Measurements from ENCODE around the gene EYA4. TPM values are rescaled to one million over a fixed set of nuclear protein-coding genes. Genes with fewer than 3 reads are reported as not detected.

The EYA4 gene
- total RNA-seq, 4 donors from 2014 or later, result 1.4 to 3.1 (median 1.6) TPM

- Histone ChIP-seq H3K27ac (no peak overlapping the region), H3K9me3 (no peaks in the 10 kb centered on the region), H3K36me3 (no peaks in the 10 kb centered on the region), H3K27me3 (no peaks in the 10 kb centered on the region), H3K4me1 (no peaks in the 10 kb centered on the region), H3K4me3 (no peak overlapping the region)
- no peak for TF ChIP-seq POLR2AphosphoS5 (IDR thresholded peaks at IDR 0.05)
- no peak for TF ChIP-seq EP300 (IDR thresholded peaks at IDR 0.05)
- no peak for TF ChIP-seq CTCF (IDR thresholded peaks at IDR 0.05)
- TF ChIP-seq POLR2A (IDR thresholded peaks at IDR 0.05), result no peak
- ATAC-seq, result no peak
- WGBS, 2 donors (ENCODE audit: low coverage in 1 of 2), result 63 to 80% methylated on average over 1 of the region's 1 CpG
Measured at GRCh38 chr6:133337308-133337707, 96.2 kb downstream of the EYA4 start.

- H3K27ac ChIP-seq, result no peak overlapping the region
- no peaks in the 10 kb centered on the region for H3K4me1 ChIP-seq
- no peaks in the 10 kb centered on the region for H3K27me3 ChIP-seq
- no peak for TF ChIP-seq EP300 (IDR thresholded peaks at IDR 0.05)
- TF ChIP-seq POLR2AphosphoS5 (IDR thresholded peaks at IDR 0.05), result no peak
- TF ChIP-seq POLR2A (IDR thresholded peaks at IDR 0.05), result no peak
- TF ChIP-seq CTCF (IDR thresholded peaks at IDR 0.05), result no peak
- ATAC-seq, result no peak
- H3K4me3 ChIP-seq, result no peak overlapping the region
- no peaks in the 10 kb centered on the region for H3K36me3 ChIP-seq
- WGBS, 2 donors (ENCODE audit: low coverage in 1 of 2), result 72 to 92% methylated on average over 7 of the region's 7 CpGs
- H3K9me3 ChIP-seq, result no peaks in the 10 kb centered on the region
Measured at GRCh38 chr6:133339543-133340384, 98.6 kb downstream of the EYA4 start.

GRCh38 chr6:133340557-133340956 is 99.4 kb downstream of the EYA4 start:
- Histone ChIP-seq H3K4me1 (no peaks in the 10 kb centered on the region), H3K4me3 (no peak overlapping the region), H3K27ac (no peak overlapping the region), H3K36me3 (no peaks in the 10 kb centered on the region), H3K27me3 (no peaks in the 10 kb centered on the region), H3K9me3 (no peaks in the 10 kb centered on the region)
- TF ChIP-seq POLR2A (IDR thresholded peaks at IDR 0.05), result no peak
- no peak for TF ChIP-seq POLR2AphosphoS5 (IDR thresholded peaks at IDR 0.05)
- TF ChIP-seq CTCF (IDR thresholded peaks at IDR 0.05), result no peak
- TF ChIP-seq EP300 (IDR thresholded peaks at IDR 0.05), result no peak
- WGBS, 2 donors (ENCODE audit: low coverage in 1 of 2), result 65 to 84% methylated on average over 3 of the region's 3 CpGs
- no peak for ATAC-seq

- no peaks in the 10 kb centered on the region for H3K4me1 ChIP-seq
- WGBS, 2 donors (ENCODE audit: low coverage in 1 of 2), result 14 to 31% methylated on average over 1 of the region's 1 CpG
- TF ChIP-seq EP300 (IDR thresholded peaks at IDR 0.05) (no peak), CTCF (IDR thresholded peaks at IDR 0.05) (no peak), POLR2AphosphoS5 (IDR thresholded peaks at IDR 0.05) (no peak)
- no peaks in the 10 kb centered on the region for H3K27me3 ChIP-seq
- no peaks in the 10 kb centered on the region for H3K9me3 ChIP-seq
- ATAC-seq, result no peak
- no peak overlapping the region for H3K27ac ChIP-seq
- H3K36me3 ChIP-seq, result no peaks in the 10 kb centered on the region
- H3K4me3 ChIP-seq, result no peak overlapping the region
Measured at GRCh38 chr6:133341607-133342158, 100.5 kb downstream of the EYA4 start.

GRCh38 chr6:133343220-133343619 is 102.1 kb downstream of the EYA4 start:
- ATAC-seq, result no peak
- no peak overlapping the region for H3K4me3 ChIP-seq
- 76% methylated on average over 3 of the region's 3 CpGs; no CpG with 5 or more reads in 1 of the 2 donors for WGBS, 2 donors (ENCODE audit: low coverage in 1 of 2)

More at GRCh38 chr6:133343220-133343619, 102.1 kb downstream of the EYA4 start:
- Histone ChIP-seq H3K4me1 (no peaks in the 10 kb centered on the region), H3K27ac (no peak overlapping the region), H3K27me3 (no peaks in the 10 kb centered on the region), H3K9me3 (no peaks in the 10 kb centered on the region), H3K36me3 (no peaks in the 10 kb centered on the region)
- no peak for TF ChIP-seq POLR2AphosphoS5 (IDR thresholded peaks at IDR 0.05)
- no peak for TF ChIP-seq EP300 (IDR thresholded peaks at IDR 0.05)
- TF ChIP-seq POLR2A (IDR thresholded peaks at IDR 0.05), result no peak
- TF ChIP-seq CTCF (IDR thresholded peaks at IDR 0.05), result no peak
